IPS DF 4.7 (cell line): ENCODE measurements around the gene DLG2.
"Not testable (repeated sequence)": the region's sequence is repeated elsewhere in the genome, so short reads cannot be mapped to it uniquely, and the experiment has no call there.

Experiments used
- DNase-seq: peaks from one replicate; pipeline ENCODE4 v3.0.0-alpha.2; 2013; ENCODE audit warnings: low spot score; ENCODE audit errors: extremely low read depth

DLG2 gene

GRCh38 chr11:85118151-85118550 lies 509.0 kb downstream of the DLG2 start:
- no peak for DNase-seq

DNA sequence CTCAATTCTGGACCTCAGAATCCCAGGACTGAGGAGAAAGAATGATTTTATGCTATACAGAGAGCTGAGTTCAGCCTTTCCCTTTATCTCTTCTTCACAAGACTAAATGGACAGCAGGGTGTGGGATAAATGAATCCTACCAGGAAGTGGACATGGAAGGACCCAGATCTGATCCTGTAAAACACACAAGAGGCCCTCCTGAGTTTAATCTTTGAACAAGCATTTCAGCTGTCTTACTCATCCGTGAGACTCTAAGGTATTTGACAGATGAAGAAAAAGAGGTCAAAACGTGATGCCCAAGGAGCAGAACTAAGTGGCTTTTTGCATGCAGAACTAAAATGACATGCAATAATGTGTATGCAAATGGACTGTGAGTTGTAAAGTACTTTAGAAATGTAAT lies 511.3 kb downstream of the DLG2 start:
- no peak for DNase-seq

- no peak for DNase-seq
Observed at GRCh38 chr11:85114786-85115185, 512.4 kb downstream of the DLG2 start.

GRCh38 chr11:85110246-85110645 lies 516.9 kb downstream of the DLG2 start:
- DNase-seq = not testable (repeated sequence)

GRCh38 chr11:85109141-85109540 lies 518.0 kb downstream of the DLG2 start:
- no peak for DNase-seq

DNA sequence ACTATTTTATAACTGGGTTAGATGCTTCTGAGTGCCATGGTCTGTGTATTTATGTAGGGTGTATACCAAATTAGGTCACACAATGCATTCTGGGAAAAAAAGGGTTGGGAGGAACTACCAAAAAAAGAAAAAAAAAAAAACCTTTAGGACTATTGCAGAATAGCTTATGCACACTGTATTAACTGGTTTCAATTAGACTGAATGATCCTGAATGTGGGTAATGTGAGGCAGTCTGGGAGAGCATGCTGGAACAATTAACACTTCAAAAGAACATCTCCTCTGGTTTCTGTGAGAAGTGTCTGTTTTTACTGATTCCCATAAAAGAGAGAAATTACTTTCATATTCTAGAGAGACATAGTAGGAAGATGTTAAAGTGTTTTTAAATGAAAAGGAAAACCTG lies 521.3 kb downstream of the DLG2 start:
- no peak for DNase-seq

DNA sequence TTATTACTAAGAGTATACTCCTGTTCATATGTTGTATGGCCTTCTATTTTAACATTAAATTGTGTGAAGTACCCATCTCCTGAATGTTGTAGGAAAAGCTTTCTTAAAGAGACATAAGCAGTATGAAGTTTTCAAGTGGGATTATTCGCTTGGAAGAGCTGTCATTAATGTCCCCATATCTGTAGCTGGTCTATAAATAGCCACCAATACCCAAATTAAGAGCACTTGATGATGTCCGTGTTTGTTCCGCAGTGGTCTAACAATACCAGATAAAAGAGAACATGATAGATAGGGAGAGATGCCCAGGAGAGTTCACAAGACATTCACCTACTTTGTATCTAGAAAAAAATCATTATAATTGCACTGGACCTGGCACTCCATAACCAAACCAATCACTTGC lies 527.6 kb downstream of the DLG2 start:
- DNase-seq = no peak

GRCh38 chr11:85098996-85099395 lies 528.1 kb downstream of the DLG2 start:
- DNase-seq = no peak

GRCh38 chr11:85096939-85097338 lies 530.2 kb downstream of the DLG2 start:
- no peak for DNase-seq

DNA sequence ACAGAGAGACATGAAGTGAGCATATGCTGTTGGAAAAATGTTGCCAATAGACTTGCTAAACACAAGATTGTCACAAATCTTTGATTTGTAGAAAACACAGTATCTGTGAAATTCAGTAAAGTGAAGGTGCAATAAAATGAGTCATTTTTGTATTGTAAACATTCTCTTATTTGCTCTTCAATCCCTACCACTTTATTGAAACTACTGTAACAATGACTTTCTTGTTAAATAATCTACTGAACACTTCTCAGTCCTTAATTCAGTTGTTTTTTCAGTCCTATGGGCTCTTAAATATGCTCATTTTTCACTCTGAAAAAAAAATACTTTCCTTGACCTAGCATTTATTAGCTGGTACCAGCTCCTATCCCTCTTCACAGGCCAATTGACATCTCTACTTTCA lies 531.9 kb downstream of the DLG2 start:
- no peak for DNase-seq

DNA sequence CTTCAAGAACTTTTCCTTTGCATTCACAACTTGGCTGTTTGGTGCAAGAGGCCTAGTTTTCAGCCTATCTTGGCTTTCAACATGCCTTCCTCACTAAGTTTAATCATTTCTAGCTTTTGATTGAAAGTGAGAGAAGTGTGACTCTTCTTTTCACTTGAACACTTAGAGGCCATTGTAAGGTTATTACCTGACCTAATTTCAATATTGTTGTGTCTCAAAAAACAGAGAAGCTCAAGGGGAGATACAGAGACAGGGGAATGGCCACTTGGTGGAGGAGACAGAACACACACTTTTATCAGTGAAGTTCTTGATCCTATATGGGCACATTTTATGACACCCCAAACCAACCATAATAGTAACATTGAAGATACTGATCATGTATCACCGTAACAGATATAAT lies 532.3 kb downstream of the DLG2 start:
- no peak for DNase-seq

- no peak for DNase-seq
Observed at GRCh38 chr11:85089654-85090053, 537.5 kb downstream of the DLG2 start.

- DNase-seq = no peak
Observed at GRCh38 chr11:85088286-85088685, 538.9 kb downstream of the DLG2 start.

- no peak for DNase-seq
Observed at GRCh38 chr11:85086504-85087284, 540.5 kb downstream of the DLG2 start.

DNA sequence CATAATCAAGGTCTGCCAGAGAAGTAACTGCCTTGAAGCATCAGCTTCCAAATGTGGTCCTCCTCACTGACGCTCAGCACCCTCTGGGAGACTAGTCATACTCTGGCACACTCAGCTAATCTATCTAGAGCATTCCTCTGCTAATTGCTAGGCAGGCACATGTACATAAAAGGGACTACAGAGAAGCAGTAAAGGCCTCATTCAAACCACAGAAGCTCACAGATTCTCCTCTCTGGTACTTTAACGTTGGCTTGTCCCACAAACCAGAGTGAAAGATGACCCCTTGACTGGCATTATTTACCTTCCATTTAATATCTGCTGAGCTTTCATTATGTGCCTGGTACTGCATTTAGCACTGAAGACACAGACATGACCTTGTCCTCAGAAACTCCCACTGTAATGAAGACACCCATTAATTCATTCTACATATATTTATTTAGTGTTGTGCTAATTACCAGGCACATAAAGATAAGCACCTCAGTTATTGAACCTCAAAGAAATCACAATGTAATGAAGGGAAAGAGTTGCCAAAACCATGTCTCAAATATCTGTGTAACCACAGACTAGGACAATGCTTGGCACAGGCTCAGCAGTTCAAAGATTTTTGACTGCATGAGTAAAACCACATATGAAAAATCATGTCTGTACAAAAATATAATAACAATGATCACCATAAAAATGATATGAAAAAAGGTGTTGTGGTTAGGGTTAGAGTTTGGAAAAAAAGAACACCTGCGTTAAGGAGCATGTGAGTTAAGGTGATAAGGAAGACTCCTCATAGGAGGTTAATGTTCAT lies 550.4 kb downstream of the DLG2 start:
- DNase-seq = no peak

GRCh38 chr11:85062659-85063058 lies 564.5 kb downstream of the DLG2 start:
- DNase-seq = no peak

GRCh38 chr11:85052636-85053035 lies 574.5 kb downstream of the DLG2 start:
- no peak for DNase-seq

- no peak for DNase-seq
Observed at GRCh38 chr11:85048801-85049200, 578.3 kb downstream of the DLG2 start.

- DNase-seq = no peak
Observed at GRCh38 chr11:85045716-85046115, 581.4 kb downstream of the DLG2 start.

DNA sequence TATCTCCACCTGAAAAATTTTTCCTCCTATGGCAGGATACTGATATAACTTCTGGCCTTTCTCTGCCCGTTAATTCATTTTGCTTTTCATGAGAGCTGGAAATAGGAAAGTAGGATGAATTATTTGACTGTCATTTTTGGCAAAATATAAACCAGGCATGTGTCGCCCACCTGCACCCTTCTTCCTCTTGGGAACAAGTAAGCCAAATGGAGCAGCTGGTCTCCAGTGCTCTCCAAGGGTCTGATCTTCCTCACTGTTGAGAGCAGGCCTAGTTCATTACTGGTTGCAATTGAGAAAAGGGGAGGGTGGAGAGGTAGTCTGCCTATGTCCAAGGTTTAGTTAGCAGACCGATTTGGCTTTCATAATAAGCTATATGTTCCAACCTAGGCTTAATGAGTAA lies 582.2 kb downstream of the DLG2 start:
- no peak for DNase-seq

DNA sequence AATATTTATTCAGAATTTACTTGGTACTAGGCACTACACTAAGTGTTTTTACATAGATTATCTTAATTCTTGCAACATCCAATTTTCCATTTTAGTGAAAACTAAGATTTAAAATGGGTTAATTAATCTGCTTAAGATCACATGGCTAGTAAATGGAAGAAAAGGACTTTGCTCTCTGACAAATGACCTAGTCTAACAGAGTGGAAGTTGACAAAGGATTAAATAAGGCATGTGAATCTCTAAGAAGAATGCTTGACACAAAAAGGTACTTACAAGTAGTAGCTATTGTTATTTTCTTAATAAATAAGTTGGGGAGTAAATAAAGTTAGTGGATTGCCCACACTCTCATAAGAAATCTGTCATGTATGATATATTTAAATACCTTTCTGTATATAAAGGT lies 584.8 kb downstream of the DLG2 start:
- DNase-seq = no peak

DNA sequence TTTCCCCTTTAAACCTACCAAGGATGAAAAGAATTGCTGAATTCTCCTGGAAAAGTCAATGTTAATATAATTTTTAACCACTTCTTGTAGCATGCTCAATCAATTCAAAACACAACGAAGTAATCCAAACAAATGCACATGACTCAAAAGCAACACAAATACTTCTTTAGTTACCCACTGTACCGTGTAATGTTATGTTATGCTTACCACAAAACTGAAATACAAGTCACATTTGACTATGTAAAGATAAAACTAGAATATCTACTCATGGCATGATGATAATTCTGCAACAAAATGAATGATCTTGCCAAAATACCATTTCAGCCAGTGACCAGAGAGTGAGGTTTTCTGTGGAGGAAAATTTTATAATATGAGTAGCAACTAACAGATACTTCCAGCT lies 587.0 kb downstream of the DLG2 start:
- DNase-seq = no peak

DNA sequence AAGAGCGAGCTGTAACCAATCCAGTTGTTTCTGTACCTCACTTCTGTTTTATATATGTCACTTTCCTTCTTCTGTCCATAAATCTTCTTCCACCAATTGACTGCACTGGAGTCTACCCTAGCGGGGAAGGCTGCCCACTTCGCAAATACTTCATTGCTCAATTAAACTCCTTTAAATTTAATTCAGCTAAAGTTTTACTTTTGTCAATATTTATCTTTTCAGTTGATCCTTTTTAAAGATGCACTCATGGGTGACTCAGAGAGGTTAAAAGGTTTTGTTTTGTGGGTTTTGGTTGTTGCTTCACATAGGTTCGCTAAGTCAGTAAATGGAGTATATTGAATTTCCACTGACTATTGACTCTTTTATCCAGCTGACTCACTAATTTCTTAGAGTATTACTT lies 597.2 kb downstream of the DLG2 start:
- DNase-seq = no peak
